Hypothalamus (tissue), 51 donors: Measurements from ENCODE around the gene PRSS1.
A peak's percentile ranks its signal among the peaks of the same experiment; 100 is the strongest.
"Not testable (repeated sequence)": the region's sequence is repeated elsewhere in the genome, so short reads cannot be mapped to it uniquely, and the experiment has no call there.

ENCODE experiments used
- DNase-seq, 51 donors: peaks; one replicate each; lab custom pipeline; 2025; lab: John Stamatoyannopoulos, UW

PRSS1 gene

DNA sequence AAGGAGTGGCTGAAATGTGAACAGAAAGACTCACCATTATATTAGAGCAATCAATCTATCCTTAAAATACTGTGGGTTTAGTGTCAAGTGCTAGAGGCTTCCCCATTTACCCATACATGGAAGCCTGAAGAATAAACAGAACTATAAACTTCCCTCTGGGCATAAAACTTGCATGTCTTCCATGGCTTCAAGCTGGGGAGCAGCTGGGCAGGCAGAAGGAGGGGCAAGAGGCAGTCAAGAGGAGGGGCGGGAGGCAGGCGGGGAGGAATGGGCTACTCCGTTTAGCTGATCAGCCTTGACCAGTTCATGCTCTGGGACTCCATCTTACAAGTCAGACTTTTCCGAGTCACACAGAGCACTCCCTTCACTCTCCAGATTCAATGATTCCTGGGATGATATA, 3.5 kb upstream of the PRSS1 start:
- DNase-seq = no peak

DNA sequence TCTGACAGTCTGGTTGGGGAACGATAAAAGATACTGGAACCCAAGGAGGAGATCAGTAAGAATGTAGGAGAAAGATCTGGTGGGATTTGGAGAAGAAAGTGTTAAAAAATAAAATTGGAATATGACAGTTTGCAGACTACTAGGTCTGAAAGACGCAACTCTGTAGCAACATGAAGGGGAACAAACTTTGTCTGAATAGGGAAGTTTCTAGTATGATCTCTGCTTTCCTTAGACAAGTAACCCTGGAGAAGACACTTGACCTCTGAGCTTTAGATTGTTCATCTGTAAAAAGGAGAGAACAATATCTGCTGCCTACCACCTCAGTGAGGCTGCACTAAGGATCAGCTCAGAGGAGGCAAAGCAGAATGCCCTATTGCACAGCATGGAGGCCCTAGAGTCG, 3.0 kb upstream of the PRSS1 start:
- no peak for DNase-seq

DNA sequence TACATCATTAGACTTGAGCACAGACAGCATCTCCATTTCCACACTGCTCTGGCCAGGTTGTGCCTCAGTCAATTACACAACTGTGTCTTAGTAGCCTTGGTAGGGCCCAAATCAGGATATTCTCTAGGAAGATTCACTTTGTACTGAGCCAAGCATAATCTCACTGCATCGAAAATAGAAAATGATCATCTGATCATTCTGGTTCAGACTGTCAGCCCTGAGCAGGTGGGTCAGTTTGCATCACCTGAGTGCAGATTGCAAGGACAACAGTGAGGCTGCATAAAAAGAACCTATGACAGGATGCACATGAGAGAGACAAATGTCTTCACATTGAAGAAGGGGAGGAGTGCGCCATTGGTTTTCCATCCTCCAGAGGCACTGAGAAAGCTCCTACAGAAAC, 862 bp upstream of the PRSS1 start:
- DNase-seq = not testable (repeated sequence)

DNA sequence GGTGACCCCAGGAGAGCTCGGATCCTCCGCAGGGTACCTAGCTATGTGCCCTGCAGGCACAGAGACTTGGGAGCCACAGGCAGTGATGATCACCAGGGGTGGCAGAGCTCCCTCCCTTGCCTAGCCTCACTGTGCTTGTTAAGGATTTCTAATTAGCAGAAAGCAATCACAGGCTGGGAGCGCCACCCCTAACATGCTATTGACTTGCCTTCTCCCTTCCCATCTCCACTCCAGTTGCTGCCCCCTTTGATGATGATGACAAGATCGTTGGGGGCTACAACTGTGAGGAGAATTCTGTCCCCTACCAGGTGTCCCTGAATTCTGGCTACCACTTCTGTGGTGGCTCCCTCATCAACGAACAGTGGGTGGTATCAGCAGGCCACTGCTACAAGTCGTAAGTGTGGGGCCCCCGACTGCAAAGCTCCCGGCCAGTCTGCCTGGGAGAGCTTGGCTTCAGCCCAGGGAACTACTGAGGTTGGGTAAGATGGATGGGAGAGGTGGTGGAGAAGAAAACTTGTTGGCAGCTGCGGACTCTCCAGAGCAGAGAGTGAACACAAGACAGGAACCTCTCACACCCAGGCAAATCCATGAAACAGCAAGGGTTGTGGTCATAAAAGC, 1.2 kb downstream of the PRSS1 start:
- no peak for DNase-seq

DNA sequence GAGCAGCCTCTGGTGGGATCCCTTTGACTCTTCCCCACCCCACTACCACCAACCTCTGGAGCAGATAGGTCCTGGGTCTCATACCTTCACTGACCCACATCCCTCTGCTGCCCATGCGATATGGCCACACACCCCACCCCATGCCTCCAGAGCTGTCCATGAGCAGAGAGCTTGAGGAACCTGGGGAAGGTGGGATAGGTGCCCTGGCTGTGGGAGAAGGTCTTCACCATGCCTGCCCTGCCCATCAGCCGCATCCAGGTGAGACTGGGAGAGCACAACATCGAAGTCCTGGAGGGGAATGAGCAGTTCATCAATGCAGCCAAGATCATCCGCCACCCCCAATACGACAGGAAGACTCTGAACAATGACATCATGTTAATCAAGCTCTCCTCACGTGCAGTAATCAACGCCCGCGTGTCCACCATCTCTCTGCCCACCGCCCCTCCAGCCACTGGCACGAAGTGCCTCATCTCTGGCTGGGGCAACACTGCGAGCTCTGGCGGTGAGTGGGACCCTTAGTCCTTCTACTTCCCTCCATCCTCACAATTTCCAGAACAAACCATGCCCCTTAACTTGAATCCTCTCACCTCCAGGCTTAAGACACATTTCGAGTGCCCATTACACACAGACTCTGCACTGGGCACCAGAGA, 2.4 kb downstream of the PRSS1 start:
- not testable (repeated sequence) for DNase-seq

DNA sequence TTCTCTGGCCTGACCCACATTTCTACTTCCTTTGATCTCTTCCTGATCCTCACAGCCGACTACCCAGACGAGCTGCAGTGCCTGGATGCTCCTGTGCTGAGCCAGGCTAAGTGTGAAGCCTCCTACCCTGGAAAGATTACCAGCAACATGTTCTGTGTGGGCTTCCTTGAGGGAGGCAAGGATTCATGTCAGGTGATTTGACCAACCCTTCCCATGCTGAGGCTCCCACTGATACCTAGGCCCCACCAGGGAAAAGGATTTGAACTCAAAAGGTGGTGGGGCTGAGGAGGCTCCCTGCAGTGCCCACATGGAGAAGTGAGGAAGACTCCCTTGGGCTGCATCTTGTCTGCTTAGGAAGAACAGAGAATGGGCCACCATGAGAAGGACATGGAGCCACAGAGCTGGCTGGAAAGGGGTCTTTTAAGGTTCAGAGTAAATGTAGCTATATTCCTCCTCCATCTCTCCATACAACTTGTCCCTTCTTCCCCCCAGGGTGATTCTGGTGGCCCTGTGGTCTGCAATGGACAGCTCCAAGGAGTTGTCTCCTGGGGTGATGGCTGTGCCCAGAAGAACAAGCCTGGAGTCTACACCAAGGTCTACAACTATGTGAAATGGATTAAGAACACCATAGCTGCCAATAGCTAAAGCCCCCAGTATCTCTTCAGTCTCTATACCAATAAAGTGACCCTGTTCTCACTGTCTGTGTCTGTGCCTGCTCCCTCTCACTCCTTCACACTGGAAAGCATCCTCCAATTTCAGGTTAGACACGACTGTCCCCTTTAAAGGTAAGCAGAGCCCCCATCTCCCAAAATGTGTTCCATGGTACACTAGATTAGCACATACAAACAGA, 3.3 kb downstream of the PRSS1 start:
- no peak for DNase-seq

DNA sequence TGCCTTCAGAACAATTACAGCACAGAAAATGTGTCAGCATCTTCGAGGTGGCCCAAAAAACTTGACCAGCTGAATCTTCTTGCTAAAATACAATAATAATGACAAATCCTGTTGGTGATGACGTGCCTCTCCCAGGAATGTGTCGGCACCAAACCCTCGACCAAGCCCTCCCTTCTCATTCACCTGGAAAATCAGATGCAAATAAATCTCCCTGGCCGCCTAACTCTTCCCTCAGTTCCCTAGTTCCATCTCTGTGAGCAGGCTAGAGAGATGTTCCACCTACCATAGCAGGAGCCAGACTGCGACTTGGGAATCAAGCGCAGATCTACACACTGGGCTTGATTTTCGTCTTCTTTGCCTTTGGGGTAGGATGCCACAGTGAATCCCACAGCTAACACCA, 4.1 kb downstream of the PRSS1 start:
- DNase-seq = no peak

DNA sequence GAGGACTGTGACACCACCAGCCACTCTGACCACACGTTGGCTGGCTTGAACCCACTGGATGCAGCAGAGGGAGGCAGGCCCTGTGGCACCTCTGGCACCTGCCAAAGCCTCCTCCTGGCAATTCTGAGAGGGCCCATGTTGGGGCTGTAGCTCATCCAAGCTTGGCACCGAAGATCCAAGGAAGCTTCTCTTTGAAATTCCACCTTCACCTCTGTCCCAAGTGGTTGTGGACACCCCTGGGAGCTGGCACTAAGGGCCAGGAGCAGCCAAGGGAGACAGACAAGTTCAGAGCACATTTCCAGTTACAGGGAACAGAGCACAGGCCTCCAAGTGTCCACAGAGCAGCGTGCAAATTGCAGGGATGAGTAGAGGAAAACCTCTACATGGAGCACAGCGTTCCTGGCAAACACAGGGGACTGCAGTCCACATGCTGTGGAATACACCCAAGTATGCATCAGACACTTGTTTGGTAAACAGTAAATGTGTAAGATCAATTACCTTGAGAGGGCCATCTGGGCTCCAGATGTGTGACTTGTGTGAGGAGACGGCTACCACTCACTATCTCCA, 4.7 kb downstream of the PRSS1 start:
- DNase-seq = not testable (repeated sequence)

DNA sequence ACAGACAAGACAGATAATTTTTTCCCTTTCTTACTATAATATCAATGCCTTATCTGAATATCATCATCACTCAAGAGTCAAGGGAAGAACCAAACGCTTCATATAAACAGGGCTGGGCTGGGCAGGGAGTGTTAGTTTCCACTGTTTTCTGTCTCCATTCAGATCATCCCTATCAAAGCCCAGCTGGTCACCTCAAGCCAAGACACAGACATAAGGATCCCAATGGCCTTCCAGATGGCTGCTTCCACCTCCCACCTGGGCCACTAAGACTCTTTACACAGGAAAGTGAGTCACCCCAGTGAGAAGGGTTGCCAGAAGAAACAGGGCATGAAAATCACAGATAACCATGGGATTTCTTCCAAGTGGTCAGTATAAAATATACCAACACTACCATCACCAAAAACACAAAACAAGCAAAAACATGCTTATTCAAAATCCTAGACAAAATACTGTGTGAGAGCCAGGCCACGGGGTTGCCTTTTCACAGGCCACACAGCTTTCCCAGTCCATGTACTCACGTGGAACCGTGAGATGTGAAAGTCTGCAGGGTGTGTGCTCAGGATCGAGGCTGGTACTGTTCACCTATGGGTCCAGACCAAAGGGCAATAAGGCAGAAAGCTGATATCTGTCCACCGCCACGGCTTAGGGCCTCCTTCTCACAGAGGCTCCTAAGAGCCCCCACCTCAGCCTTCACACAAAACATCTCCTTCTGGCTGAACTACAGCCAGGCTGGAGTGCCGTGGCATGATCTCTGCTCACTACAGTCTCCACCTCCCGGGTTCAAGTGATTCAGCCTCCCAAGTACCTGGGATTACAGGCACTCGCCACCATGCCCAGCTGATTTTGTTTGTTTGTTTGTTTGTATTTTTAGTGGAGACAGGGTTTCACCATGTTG, 5.7 kb downstream of the PRSS1 start:
- DNase-seq = no peak

DNA sequence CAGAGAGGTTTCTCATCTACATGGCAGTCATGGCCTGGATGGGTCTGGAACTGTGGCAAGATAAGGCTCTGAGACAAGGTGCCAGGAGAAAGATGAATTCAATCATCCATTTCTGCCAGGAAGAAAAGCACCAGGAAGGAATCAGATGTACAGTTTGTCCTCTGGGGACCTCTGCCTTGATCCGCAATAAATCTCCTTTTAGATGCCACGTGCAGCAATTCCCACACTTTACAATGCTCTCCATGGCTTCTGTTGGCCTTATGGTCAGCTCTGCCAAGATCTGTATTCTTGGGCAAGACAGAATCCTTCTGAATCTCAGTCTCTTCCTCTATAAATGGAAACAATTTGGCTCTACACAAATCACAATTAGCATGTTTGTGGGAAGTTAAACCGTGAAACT, 9.0 kb downstream of the PRSS1 start:
- DNase-seq = not testable (repeated sequence)

DNA sequence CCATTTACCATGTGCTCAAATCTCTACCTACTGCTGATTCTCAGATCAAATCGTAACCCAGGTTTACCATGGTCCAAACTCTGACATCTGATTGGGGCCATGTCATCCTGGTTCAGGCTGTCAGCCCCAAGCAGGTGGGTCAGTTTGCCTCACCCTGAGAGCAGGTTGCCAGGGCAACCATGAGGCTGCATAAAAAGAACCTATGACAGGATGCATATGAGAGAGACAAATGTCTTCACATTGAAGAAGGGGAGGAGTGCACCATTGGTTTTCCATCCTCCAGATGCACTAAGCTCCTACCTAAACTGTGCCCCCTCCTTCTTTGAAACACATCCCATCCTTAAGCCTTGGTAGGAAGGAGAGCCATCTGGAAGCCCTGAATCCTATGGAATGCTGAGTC, 10.2 kb downstream of the PRSS1 start:
- DNase-seq = no peak

DNA sequence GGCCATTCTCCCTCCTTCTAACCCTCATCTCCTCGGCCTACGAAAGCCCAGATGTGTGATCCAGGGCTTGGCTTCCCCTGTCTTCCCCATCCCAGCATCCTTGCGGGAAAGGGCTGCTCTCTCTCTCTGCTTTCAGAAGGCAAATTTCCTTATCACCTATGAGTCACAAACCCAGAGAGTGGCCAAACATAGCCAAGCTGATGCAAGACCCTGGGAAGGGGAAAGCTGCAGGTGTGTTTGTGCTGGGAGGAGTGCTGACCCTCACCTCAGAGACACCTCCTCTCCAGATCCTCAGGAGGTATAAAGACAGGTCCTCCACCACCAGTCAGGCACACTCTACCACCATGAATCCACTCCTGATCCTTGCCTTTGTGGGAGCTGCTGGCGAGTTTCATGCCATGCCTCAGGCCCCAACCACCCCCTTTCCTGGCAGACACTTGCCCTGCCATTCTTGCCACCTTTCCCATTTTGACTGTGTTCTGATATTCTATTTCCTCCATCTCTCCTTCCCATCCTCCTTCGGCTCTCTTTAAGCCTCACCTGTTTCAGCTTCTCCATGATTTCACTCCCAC, 10.9 kb downstream of the PRSS1 start:
- DNase-seq = no peak

DNA sequence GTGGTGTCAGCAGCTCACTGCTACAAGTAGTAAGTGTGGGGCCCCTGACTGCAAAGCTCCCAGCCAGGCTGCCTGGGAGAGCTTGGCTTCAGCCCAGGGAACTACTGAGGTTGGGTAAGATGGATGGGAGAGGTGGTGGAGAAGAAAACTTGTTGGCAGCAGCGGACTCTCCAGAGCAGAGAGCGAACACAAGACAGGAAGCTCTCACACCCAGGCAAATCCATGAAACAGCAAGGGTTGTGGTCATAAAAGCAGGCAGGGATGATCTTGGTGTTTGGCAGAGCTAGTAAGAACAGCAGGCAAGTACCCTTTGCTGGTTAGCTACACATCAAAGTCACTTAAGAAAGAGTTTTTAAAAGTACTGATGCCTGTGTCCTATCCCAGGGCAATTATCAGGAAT, 12.3 kb downstream of the PRSS1 start:
- not testable (repeated sequence) for DNase-seq

DNA sequence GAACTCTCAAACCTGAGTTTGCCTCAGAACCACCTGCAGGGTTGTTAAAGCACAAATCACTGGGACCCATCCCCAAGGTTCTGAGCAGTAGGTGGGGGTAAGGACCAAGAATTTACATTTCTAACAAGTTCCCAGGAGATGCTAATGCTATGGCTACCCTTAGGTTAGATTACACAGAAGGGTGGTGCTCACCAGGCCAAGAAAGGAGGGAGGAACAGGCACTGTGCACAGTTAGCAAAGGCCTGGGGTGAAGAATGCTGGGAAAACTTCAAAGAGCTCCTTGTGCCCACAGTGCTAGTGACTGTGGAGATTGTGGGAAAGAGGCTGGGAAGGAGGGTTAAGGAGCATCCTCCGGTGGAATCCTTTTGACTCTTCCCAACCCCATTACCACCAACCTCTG, 12.8 kb downstream of the PRSS1 start:
- DNase-seq = no peak

DNA sequence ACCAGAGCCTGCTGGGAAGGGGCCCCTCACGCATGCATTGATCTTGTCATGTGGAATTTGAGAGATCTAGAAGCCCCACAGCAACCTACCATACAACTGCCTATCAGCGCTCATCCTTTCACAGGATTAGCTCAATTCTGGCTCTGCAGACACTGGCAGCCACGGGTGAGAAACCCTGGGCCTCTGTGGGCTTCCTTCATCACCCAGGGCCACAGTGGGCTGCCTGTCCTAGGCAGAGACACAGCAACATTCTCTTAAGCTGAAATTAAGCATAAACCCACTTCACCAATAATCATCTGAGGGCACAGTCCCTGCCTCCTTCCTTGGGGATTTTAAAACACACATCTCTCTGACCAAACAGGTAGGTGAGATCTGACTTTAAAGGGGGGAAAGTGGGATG, 18.2 kb downstream of the PRSS1 start:
- DNase-seq = no peak

DNA sequence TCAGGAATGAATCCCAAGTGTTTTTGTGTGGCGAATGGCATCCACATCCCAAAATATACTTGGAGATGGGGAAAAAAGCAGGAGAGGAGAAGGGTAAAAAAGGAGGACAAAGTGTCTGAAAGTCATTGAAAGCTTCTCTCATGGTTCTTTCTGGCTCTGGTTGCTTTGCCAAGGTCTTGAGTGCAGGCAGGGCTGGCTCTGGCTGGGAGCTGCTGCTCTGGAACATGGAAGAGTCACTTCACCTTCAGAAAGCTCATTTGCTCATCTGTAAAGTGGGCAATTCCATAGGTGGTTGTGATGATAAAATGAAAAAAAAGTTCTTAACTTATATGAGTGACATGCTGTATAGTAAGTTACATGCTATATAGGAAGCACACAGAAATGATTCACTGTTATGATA, 18.6 kb downstream of the PRSS1 start:
- no peak for DNase-seq

DNA sequence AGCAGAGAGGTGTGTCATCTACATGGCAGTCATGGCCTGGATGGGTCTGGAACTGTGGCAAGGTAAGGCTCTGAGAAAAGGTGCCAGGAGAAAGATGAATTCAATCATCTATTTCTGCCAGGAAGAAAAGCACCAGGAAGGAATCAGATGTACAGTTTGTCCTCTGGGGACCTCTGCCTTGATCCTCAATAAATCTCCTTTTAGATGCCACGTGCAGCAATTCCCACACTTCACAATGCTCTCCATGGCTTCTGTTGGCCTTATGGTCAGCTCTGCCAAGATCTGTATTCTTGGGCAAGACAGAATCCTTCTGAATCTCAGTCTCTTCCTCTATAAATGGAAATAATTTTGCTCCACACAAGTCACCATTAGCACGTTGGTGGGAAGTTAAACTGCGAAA, 19.6 kb downstream of the PRSS1 start:
- DNase-seq = not testable (repeated sequence)

DNA sequence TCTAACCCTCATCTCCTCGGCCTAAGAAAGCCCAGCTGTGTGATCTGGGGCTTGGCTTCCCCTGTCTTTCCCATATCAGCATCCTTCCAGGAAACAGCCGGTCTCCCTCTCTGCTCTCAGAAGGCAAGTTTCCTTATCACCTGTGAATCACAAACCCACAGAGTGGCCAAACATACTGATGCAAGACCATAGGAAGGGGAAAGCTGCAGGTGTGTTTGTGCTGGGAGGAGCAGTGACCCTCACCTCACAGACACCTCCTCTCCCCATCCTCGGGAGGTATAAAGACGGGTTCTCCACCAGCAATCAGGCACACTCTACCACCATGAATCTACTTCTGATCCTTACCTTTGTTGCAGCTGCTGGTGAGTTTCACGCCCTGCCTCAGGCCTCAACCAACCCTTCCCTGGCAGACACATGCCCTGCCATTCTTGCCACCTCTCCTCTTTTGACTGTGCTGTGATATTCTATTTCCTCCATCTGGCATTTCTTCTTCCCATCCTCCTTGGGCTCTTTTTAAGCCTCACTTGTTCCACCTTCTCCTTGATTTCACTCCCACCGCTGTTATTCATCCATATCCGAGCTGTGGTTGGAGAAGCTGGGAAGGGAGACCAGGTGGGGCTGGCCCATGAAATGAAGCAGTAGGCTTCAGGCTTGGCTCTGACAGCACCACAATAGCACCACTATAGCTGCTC, 21.5 kb downstream of the PRSS1 start, which contains the start of gene PRSS2:
PRSS2 (plus strand) TSS at position 310 of the 692 bp plus-strand sequence; CDS start at position 323, 13 bp downstream.
- no peak for DNase-seq

DNA sequence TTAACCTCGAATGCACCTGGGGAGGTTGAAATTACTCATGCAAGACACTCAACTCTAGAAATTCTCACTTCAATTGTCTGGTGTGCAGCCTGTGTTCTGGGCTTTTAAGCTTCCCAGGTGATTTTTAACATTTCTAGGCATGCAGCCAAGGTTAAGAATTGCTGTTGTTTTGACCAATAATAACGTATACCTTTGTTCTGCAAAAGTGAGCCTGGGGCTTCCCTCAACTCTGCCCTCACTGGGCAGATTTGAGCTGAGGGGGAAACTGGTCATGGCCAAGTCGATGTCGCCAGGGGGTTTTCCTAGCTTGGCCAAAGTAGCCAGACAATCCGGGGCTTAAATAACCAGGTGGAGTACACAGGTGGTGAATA, 22.1 kb downstream of the PRSS1 start:
- peak in 1 of 51 donors; percentile 13 for DNase-seq
